Measurements from ENCODE around the gene AUNIP.
A peak's percentile ranks its signal among the peaks of the same experiment; 100 is the strongest.

AUNIP gene

DNA sequence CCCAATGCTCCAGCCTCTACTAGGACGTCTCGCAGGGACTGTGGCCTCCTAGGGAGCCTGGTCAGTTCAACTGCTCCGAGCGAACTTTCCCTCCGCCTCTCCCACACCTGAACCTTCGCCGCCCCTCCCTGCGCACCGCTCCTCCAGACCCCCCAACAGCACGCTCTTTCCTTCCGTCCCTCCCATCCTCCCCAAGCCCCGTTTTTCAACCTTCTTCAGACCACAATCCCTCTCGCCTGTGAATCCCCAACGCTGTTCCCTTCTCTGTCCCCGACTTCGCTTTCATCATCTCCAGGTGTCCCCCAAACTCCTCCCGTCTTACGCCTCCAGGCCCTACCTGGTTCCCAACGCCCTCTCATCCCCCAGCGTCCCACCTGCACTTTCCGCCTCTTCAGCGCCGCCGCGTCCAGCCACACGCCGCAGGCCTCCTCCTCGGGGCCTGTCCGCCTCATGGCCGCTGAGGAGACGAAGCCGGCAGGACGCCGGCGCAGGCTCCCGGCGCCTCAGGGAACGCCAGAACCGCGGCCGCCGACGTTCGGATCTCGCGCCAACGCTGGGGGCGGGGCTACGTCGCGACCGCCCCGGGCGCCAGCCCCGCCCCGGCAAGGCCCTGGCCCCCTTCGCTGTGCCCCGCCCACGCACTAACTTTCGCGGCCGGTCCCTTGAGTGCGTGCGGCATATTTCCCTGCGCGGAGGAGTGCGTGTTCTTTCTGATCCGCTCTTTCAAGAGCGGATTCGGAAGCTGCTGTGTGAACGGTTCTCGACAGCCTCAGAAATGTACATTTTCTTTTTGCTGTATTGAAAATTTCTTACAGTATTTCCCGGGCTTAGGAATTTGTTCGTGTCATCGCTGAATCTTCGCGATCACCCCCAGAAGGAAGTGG, at the start of gene AUNIP (continued):
- TF ChIP-seq ZNF169 (tag by site-specific recombination; IDR thresholded peaks at IDR 0.05): peak; percentile 73; the same call in 1 of the 2 replicates
- no peak for TF ChIP-seq ZNF311 (tag by site-specific recombination; IDR thresholded peaks at IDR 0.05; ENCODE audit: borderline replicate concordance)
- TF ChIP-seq ZNF658 (tag by site-specific recombination; IDR thresholded peaks at IDR 0.05): 0 out of 2 replicates have a peak, but pooled peaks have one; percentile 59
- peak; percentile 80 for TF ChIP-seq ZNF843 (tag by site-specific recombination; IDR thresholded peaks at IDR 0.05)
- TF ChIP-seq RBAK (tag by site-specific recombination; IDR thresholded peaks at IDR 0.05): no peak
- peak; percentile 98 for TF ChIP-seq ZNF2 (tag by site-specific recombination; IDR thresholded peaks at IDR 0.05)
- TF ChIP-seq ZNF114 (tag by site-specific recombination; IDR thresholded peaks at IDR 0.05): no peak
- peak; percentile 65 for TF ChIP-seq INSM2 (tag by site-specific recombination; IDR thresholded peaks at IDR 0.05)
- peak; percentile 15; the same call in 1 of the 2 replicates for TF ChIP-seq ZNF449 (tag by site-specific recombination; IDR thresholded peaks at IDR 0.05)
- TF ChIP-seq ZNF248 (tag by site-specific recombination; IDR thresholded peaks at IDR 0.05): no peak
- 0 out of 2 replicates have a peak, but pooled peaks have one; percentile 46 for TF ChIP-seq ZNF707 (tag by site-specific recombination; IDR thresholded peaks at IDR 0.05)
- TF ChIP-seq ZBTB10 (tag by site-specific recombination; IDR thresholded peaks at IDR 0.05): peak; percentile 92
- TF ChIP-seq ZNF521 (tag by site-specific recombination; IDR thresholded peaks at IDR 0.05): no peak
- no peak for TF ChIP-seq ZNF544 (tag by site-specific recombination; IDR thresholded peaks at IDR 0.05)
- TF ChIP-seq, protein P1, sequence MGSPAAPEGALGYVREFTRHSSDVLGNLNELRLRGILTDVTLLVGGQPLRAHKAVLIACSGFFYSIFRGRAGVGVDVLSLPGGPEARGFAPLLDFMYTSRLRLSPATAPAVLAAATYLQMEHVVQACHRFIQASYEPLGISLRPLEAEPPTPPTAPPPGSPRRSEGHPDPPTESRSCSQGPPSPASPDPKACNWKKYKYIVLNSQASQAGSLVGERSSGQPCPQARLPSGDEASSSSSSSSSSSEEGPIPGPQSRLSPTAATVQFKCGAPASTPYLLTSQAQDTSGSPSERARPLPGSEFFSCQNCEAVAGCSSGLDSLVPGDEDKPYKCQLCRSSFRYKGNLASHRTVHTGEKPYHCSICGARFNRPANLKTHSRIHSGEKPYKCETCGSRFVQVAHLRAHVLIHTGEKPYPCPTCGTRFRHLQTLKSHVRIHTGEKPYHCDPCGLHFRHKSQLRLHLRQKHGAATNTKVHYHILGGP (tag by site-specific recombination; IDR thresholded peaks at IDR 0.05): no peak
- TF ChIP-seq ZNF510 (tag by site-specific recombination; IDR thresholded peaks at IDR 0.05; ENCODE audit: insufficient replicate concordance): no peak
- TF ChIP-seq ZNF223 (tag by site-specific recombination; IDR thresholded peaks at IDR 0.05): peak; percentile 32; the same call in 1 of the 2 replicates
- TF ChIP-seq, protein P2, sequence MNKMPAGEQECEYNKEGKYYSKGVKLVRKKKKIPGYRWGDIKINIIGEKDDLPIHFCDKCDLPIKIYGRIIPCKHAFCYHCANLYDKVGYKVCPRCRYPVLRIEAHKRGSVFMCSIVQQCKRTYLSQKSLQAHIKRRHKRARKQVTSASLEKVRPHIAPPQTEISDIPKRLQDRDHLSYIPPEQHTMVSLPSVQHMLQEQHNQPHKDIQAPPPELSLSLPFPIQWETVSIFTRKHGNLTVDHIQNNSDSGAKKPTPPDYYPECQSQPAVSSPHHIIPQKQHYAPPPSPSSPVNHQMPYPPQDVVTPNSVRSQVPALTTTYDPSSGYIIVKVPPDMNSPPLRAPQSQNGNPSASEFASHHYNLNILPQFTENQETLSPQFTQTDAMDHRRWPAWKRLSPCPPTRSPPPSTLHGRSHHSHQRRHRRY (tag by site-specific recombination; IDR thresholded peaks at IDR 0.05): peak; percentile 90; the same call in 1 of the 2 replicates
- TF ChIP-seq, protein P3, sequence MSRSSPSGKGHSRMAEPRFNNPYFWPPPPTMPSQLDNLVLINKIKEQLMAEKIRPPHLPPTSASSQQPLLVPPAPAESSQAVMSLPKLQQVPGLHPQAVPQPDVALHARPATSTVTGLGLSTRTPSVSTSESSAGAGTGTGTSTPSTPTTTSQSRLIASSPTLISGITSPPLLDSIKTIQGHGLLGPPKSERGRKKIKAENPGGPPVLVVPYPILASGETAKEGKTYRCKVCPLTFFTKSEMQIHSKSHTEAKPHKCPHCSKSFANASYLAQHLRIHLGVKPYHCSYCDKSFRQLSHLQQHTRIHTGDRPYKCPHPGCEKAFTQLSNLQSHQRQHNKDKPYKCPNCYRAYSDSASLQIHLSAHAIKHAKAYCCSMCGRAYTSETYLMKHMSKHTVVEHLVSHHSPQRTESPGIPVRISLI (tag by site-specific recombination; IDR thresholded peaks at IDR 0.05): no peak
- TF ChIP-seq ZNF624 (tag by site-specific recombination; IDR thresholded peaks at IDR 0.05): no peak
- TF ChIP-seq ZNF280D (tag by site-specific recombination; IDR thresholded peaks at IDR 0.05): peak; percentile 86; the same call in 1 of the 2 replicates
- no peak; the same call in 1 of the 2 replicates for TF ChIP-seq OSR2 (tag by site-specific recombination; IDR thresholded peaks at IDR 0.05)
- TF ChIP-seq ZNF473 (tag by site-specific recombination; IDR thresholded peaks at IDR 0.05): no peak
- peak; percentile 34; the same call in 1 of the 2 replicates for TF ChIP-seq TRIM28 (IDR thresholded peaks at IDR 0.05; ENCODE audit: borderline replicate concordance, low read length)
- no peak for TF ChIP-seq BCL11A (tag by site-specific recombination; IDR thresholded peaks at IDR 0.05; ENCODE audit: low read depth)
